H1 (cell line): ENCODE data around the gene CORO1A. TPM values are rescaled to one million over a fixed set of nuclear protein-coding genes. Genes with fewer than 3 reads are reported as not detected.

ENCODE experiments used
- CTCF ChIA-PET: fragments of 300-600 bp; sonication (Branson Sonifier 250); formaldehyde crosslinking; loops from one replicate; lab custom pipeline; 2021; ENCODE audit not compliant: partially characterized antibody; lab: Charles Lee
- POLR2A ChIA-PET: fragments of 300-600 bp; sonication (Branson Sonifier 250); formaldehyde crosslinking; loops from one replicate; lab custom pipeline; 2021; ENCODE audit warnings: inconsistent platforms; ENCODE audit not compliant: partially characterized antibody; lab: Charles Lee
- DNase-seq, 2 experiments: peaks; one replicate each; pipeline versions ENCODE4 v3.0.0 to v3.0.0-alpha.2; 2010 to 2022; ENCODE audit warnings: low spot score in 2 of 2, low read depth in 1 of 2, mixed read lengths in 1 of 2
- FAIRE-seq: peaks from 2 replicates; lab custom pipeline; 2011; peaks lifted over from hg19 to GRCh38; lab: Jason Lieb, UNC
- H2AFZ ChIP-seq: 2 replicates; pipeline ENCODE4 v1.8.1; 2012; ENCODE audit warnings: low read length, inconsistent platforms
- H2AK5ac ChIP-seq: 2 replicates; pipeline ENCODE4 v1.6.1; 2013; ENCODE audit warnings: low read depth, low read length
- H2BK120ac ChIP-seq: replicated peaks from 2 replicates; pipeline ENCODE3; 2013; ENCODE audit warnings: low read depth, low read length, inconsistent platforms
- H2BK12ac ChIP-seq: 2 replicates; pipeline ENCODE4 v1.6.1; 2013; ENCODE audit warnings: low read depth, low read length
- H2BK15ac ChIP-seq: 2 replicates; pipeline ENCODE4 v1.6.1; 2013; ENCODE audit warnings: low read length
- H2BK20ac ChIP-seq: 2 replicates; pipeline ENCODE4 v1.6.1; 2013; ENCODE audit warnings: low read length
- H2BK5ac ChIP-seq: 2 replicates; pipeline ENCODE4 v1.6.1; 2013; ENCODE audit warnings: low read depth, low read length
- H3K14ac ChIP-seq: 2 replicates; pipeline ENCODE4 v1.6.1; 2013; ENCODE audit warnings: inconsistent platforms; ENCODE audit not compliant: insufficient read length
- H3K18ac ChIP-seq: 2 replicates; pipeline ENCODE4 v1.6.1; 2013; ENCODE audit warnings: low read length; ENCODE audit errors: extremely low read depth
- H3K23ac ChIP-seq: 2 replicates; pipeline ENCODE4 v1.6.1; 2013; ENCODE audit warnings: inconsistent platforms; ENCODE audit not compliant: insufficient read length
- H3K23me2 ChIP-seq: 2 replicates; pipeline ENCODE4 v1.6.1; 2013; ENCODE audit warnings: low read depth, low read length
- H3K27ac ChIP-seq: 2 replicates; pipeline ENCODE4 v1.6.1; 2011; ENCODE audit warnings: low read depth, low read length, inconsistent platforms
- H3K27me3 ChIP-seq, 4 experiments: replicated peaks in 1 of 4; 1 replicate in 1 of 4; 2 replicates in 3 of 4; pipeline versions ENCODE4 v1.6.1 to v1.8.1; 2011 to 2013; ENCODE audit warnings: low read length in 3 of 4, mild to moderate bottlenecking in 3 of 4, inconsistent platforms in 2 of 4, mixed read lengths in 2 of 4, moderate library complexity in 1 of 4; ENCODE audit not compliant: control insufficient read depth in 3 of 4, insufficient read depth in 3 of 4; ENCODE audit errors: extremely low read depth in 1 of 4
- H3K36me3 ChIP-seq, 4 experiments: 2 replicates each; pipeline versions ENCODE4 v1.6.1 to v1.8.1; 2011 to 2013; ENCODE audit warnings: mild to moderate bottlenecking in 4 of 4, low read length in 3 of 4, moderate library complexity in 2 of 4, control low read depth in 1 of 4, inconsistent platforms in 1 of 4; ENCODE audit not compliant: insufficient read depth in 4 of 4, control insufficient read depth in 2 of 4
- H3K4ac ChIP-seq: replicated peaks from 2 replicates; pipeline ENCODE3; 2013; ENCODE audit warnings: low read length, low read depth, mixed read lengths, inconsistent platforms; ENCODE audit not compliant: insufficient read length
- H3K4me1 ChIP-seq, 4 experiments: replicated peaks in 1 of 4; 1 replicate in 1 of 4; 2 replicates in 3 of 4; pipeline versions ENCODE4 v1.6.1 to v1.8.1; 2011 to 2013; ENCODE audit warnings: low read length in 3 of 4, inconsistent platforms in 2 of 4, mixed read lengths in 1 of 4; ENCODE audit not compliant: insufficient read depth in 4 of 4, control insufficient read depth in 3 of 4
- H3K4me2 ChIP-seq, 2 experiments: 2 replicates each; pipeline versions ENCODE4 v1.6.1 to v1.8.1; 2011 to 2013; ENCODE audit warnings: low read depth in 2 of 2, low read length in 2 of 2, control low read depth in 1 of 2, inconsistent platforms in 1 of 2, mild to moderate bottlenecking in 1 of 2; ENCODE audit not compliant: insufficient read depth in 1 of 2
- H3K4me3 ChIP-seq, 4 experiments: fragments of 200-600, 300-600 bp in 1 of 4; sonication (generic), shearing (Covaris generic), sonication (Bioruptor Twin) in 1 of 4; 2 replicates each; pipeline versions ENCODE4 v1.5.1 to v1.8.1; 2011 to 2016; ENCODE audit warnings: low read length in 4 of 4, low read depth in 3 of 4, control low read depth in 2 of 4, inconsistent platforms in 2 of 4, mild to moderate bottlenecking in 2 of 4, mixed read lengths in 1 of 4, moderate library complexity in 1 of 4; ENCODE audit not compliant: insufficient read depth in 2 of 4; ENCODE audit errors: extremely low read depth in 1 of 4
- H3K56ac ChIP-seq: replicated peaks from 2 replicates; pipeline ENCODE3; 2013; ENCODE audit warnings: low read depth, mild to moderate bottlenecking, mixed read lengths, low read length, inconsistent platforms; ENCODE audit not compliant: insufficient read length
- H3K79me1 ChIP-seq: 2 replicates; pipeline ENCODE4 v1.6.1; 2013; ENCODE audit warnings: low read depth, low read length, control low read depth
- H3K79me2 ChIP-seq, 2 experiments: 2 replicates each; pipeline versions ENCODE4 v1.6.1 to v1.8.1; 2012 to 2013; ENCODE audit warnings: low read length in 2 of 2, mild to moderate bottlenecking in 2 of 2, inconsistent platforms in 1 of 2; ENCODE audit not compliant: insufficient read depth in 2 of 2, control insufficient read depth in 1 of 2
- H3K9ac ChIP-seq, 4 experiments: replicated peaks in 1 of 4; 1 replicate in 1 of 4; 2 replicates in 3 of 4; pipeline versions ENCODE4 v1.6.1 to v1.8.1; 2011 to 2013; ENCODE audit warnings: low read depth in 3 of 4, low read length in 3 of 4, control low read depth in 2 of 4, mild to moderate bottlenecking in 2 of 4, moderate library complexity in 2 of 4, inconsistent platforms in 1 of 4; ENCODE audit errors: extremely low read depth in 1 of 4
- H3K9me3 ChIP-seq, 2 experiments: 2 replicates each; pipeline versions ENCODE4 v1.6.1 to v1.8.1; 2012 to 2013; ENCODE audit warnings: mild to moderate bottlenecking in 2 of 2, moderate library complexity in 2 of 2, control low read depth in 1 of 2, inconsistent platforms in 1 of 2, low read depth in 1 of 2, low read length in 1 of 2, mixed read lengths in 1 of 2; ENCODE audit not compliant: insufficient read depth in 2 of 2
- H4K20me1 ChIP-seq, 2 experiments: replicated peaks in 1 of 2; 2 replicates each; pipeline versions ENCODE3 to v1.8.1; 2011 to 2013; ENCODE audit warnings: inconsistent platforms in 2 of 2, low read length in 2 of 2, mild to moderate bottlenecking in 1 of 2; ENCODE audit not compliant: insufficient read depth in 2 of 2, control insufficient read depth in 1 of 2
- H4K5ac ChIP-seq: 2 replicates; pipeline ENCODE4 v1.6.1; 2013; ENCODE audit warnings: low read length, low read depth, mixed read lengths, inconsistent platforms; ENCODE audit not compliant: insufficient read length
- H4K8ac ChIP-seq: 2 replicates; pipeline ENCODE4 v1.8.0; 2013; ENCODE audit warnings: mild to moderate bottlenecking, moderate library complexity, low read length, inconsistent platforms; ENCODE audit not compliant: insufficient read depth; ENCODE audit errors: extremely low read depth
- H4K91ac ChIP-seq: replicated peaks from 2 replicates; pipeline ENCODE3; 2013; ENCODE audit warnings: low read length, mixed read lengths, inconsistent platforms; ENCODE audit not compliant: insufficient read length
- CEBPB ChIP-seq: IDR thresholded peaks from 2 replicates; pipeline ENCODE4 v1.6.1; 2012; ENCODE audit warnings: low read depth, low read length
- CHD2 ChIP-seq: IDR thresholded peaks from 2 replicates; pipeline ENCODE4 v1.6.1; 2012; ENCODE audit warnings: low read length, improper control_type of control experiment
- NRF1 ChIP-seq: IDR thresholded peaks from 2 replicates; pipeline ENCODE4 v1.6.1; 2011; ENCODE audit warnings: mild to moderate bottlenecking, low read depth, low read length, improper control_type of control experiment
- POLR2A ChIP-seq, 2 experiments: IDR thresholded peaks; 1 replicate in 1 of 2; 2 replicates in 1 of 2; pipeline ENCODE4 v1.6.1; 2011; ENCODE audit warnings: low read depth in 2 of 2, low read length in 2 of 2, mild to moderate bottlenecking in 2 of 2; ENCODE audit errors: control extremely low read depth in 1 of 2
- SIX5 ChIP-seq: IDR thresholded peaks from 2 replicates; pipeline ENCODE4 v1.6.1; 2011; ENCODE audit warnings: mild to moderate bottlenecking, low read depth, low read length
- WGBS, 2 experiments: shearing (Covaris generic) in 1 of 2; methylation state at CpG; one replicate each; pipeline versions ENCODE4 v1.1.6 to v1.1.7; 2013 to 2015; ENCODE audit warnings: low lambda C conversion rate in 2 of 2, mixed read lengths in 2 of 2, inconsistent platforms in 1 of 2, low coverage in 1 of 2, missing lambda C conversion rate in 1 of 2; ENCODE audit not compliant: insufficient replicate concordance in 2 of 2, insufficient coverage in 1 of 2, insufficient read length in 1 of 2; ENCODE audit errors: extremely low coverage in 1 of 2, missing lambda C conversion rate in 1 of 2; 5-methylcytosine and 5-hydroxymethylcytosine counted together
- polyA plus RNA-seq, 7 experiments: library from polyadenylated mRNA; depleted of rRNA in 3 of 7; stranded (reverse) in 5 of 7; unstranded in 2 of 7; fragments of >200 nt in 5 of 7; fragments of 200-250 nt in 2 of 7; gene quantifications; 1 replicate in 5 of 7; 2 replicates in 1 of 7; 4 replicates in 1 of 7; pipeline versions ENCODE4 v1.2.1 to v1.2.3, GENCODE V29; 2011 to 2013; ENCODE audit warnings: missing spikeins in 2 of 7, mixed read lengths in 2 of 7
- total RNA-seq: library from RNA; stranded (reverse); fragmentation: NEBNext Ultra II Directional; extraction: Animal tissue kit (Norgen Biotek cat#: 25700); gene quantifications from 2 replicates; pipeline ENCODE4 v1.2.1, GENCODE V29; 2021

CORO1A gene
- total and polyA plus RNA-seq, 2 of the 8 experiments (the other 6 are each of a cell fraction or from before 2014, with no cell fraction given), result 10.9 to 11.7 TPM

DNA sequence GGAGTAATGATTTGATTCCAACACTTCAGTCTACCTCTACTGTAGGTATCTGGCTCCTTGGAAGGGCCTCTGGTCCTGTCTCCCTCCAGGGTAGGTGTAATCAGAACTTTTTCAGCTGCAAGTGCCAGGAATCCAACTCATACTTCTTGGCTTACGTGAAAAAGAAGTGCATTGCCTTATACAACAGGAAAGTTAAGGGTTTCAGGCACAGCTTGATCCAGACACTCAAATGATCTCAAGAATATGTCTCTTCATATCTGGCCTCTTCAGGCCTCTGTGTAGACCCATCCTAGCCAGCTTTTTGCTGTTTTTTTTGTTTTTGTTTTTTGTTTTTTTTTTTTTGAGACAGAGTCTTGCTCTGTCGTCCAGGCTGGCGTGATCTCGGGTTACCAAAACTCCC, 4.2 kb upstream of the CORO1A start:
- CTCF ChIA-PET, result interaction anchor here (0.9 kb wide), 1 partner anchor 87 kb away, joined by 3 read pairs; the partner anchor contains the start of gene TBX6
- no peak overlapping the region for H3K27ac ChIP-seq
- 88% methylated on average over 4 of the region's 4 CpGs; no CpG with 5 or more reads in 1 of the 2 experiments for WGBS, 2 experiments
- TF ChIP-seq NRF1, result no peak
- no peak for TF ChIP-seq SIX5
- no peak for TF ChIP-seq CEBPB
- no peak for TF ChIP-seq CHD2
- TF ChIP-seq POLR2A (IDR thresholded peaks at IDR 0.05; ENCODE audit: control extremely low read depth in 1 of 2, low read depth in 2 of 2, low read length in 2 of 2), result no peak

More for the DNA sequence above, 4.2 kb upstream of the CORO1A start:
- Histone ChIP-seq H3K79me1 (no peaks in the 10 kb centered on the region), H2AFZ (no peak overlapping the region), H3K4me1 (peaks cover 0 to 9% (median 2%) of the 10 kb centered on the region in 4 experiments; a peak in 4 of 7 replicates), H3K27me3 (peaks cover 0 to 18% (median 10%) of the 10 kb centered on the region in 4 experiments; a peak in 4 of 7 replicates), H3K56ac (no peak overlapping the region), H3K23ac (no peak overlapping the region), H2BK5ac (no peak overlapping the region), H3K18ac (no peak overlapping the region), H4K8ac (no peak overlapping the region), H3K36me3 (no peaks in the 10 kb centered on the region), H2BK12ac (no peak overlapping the region), H2BK15ac (no peak overlapping the region), H2BK120ac (no peak overlapping the region), H3K4me2 (no peak overlapping the region), H4K91ac (no peak overlapping the region), H3K14ac (no peak overlapping the region), H2AK5ac (no peak overlapping the region), H2BK20ac (no peak overlapping the region), H3K9me3 (no peaks in the 10 kb centered on the region), H3K4me3 (no peak overlapping the region), H3K23me2 (peaks cover 10% of the 10 kb centered on the region; the same call in 1 of the 2 replicates), H4K20me1 (peaks cover 0 to 2% of the 10 kb centered on the region in 2 experiments), H3K79me2 (no peaks in the 10 kb centered on the region), H3K9ac (no peak overlapping the region), H4K5ac (no peak overlapping the region), H3K4ac (no peak overlapping the region)
- DNase-seq (no peak), FAIRE-seq (no peak)
- POLR2A ChIA-PET, result interaction anchor here (0.6 to 1.0 kb wide), 2 partner anchors 65 to 109 kb away, joined by 3 to 5 read pairs; no protein-coding TSS in a partner anchor
